Activated T-cell treated with anti-CD3 and anti-CD28 coated beads for 24 hours (primary cell): ENCODE results near the gene IER5.
A peak's percentile ranks its signal among the peaks of the same experiment; 100 is the strongest.

Experiments
- DNase-seq: peaks from one replicate; pipeline ENCODE4 v3.0.0-alpha.2; 2020; ENCODE audit warnings: low read depth

The IER5 gene

DNA sequence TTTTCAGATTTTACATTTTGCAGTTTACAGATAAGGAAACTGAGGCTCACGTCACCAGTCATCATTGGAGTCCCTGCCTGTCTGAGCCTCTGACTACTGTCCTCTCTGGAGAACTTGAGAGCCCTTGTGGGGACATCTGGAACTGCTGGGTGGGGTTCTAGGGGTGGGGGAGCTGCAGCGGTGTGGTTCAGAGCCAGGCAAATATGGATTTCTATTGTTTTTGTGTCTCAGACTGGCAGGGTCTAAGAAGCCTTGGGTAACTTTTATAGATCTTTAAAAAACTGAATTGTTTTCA is 46.9 kb downstream of the IER5 start:
- no peak for DNase-seq

DNA sequence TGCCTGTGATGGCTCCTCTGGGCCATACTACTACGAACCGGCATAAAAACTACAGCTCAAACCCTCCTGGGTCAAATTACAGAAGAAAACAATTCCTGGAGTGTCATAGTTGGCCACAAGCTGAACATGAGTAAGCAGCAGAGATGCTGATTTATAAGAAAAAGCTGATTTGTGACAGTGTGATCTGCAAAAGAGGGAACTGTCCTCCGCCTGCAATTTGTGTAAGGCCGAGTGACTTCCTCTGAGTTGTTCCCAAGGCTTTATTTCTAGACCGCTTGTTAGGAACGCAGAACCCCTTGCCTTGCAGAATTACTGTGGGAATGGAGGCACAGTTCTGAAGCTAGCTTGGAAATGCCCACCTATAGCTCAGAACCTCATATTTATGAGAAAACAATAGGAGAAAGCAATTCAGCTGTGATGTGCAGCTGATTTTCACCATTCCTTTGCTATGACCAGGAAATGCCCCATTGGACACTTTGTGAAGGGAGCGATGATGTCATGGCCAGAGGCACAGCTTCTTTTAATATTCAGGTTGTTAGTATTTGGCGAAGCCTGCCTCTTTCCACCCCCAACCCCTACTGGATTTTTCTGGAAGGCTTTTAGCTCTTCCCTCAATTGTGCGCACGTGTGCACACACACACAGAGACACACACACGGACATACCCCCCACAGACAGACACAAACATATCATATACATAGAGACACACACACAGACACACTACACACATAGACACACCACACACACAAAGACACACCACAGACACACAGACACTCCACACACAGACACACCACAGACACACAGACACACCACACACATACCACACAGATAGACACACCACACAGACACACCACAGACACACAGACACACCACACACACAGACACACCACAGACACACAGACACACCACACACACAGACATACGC is 47.6 kb downstream of the IER5 start:
- DNase-seq = no peak

DNA sequence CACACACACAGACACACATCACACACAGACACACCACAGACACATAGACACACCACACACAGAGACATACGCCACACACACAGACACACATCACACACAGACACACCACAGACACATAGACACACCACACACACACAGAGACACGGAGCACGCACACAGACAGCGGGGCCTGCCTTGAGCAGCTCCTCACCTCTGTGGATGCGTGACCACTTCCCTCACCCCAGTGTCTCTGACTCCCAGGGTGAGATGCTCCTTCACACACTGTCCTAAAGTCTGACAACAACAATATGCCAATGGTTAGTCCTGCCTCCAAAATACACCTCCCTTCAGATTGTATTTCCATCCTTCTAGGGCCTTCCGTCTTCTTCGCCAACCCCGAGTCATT is 48.2 kb downstream of the IER5 start:
- DNase-seq = no peak

DNA sequence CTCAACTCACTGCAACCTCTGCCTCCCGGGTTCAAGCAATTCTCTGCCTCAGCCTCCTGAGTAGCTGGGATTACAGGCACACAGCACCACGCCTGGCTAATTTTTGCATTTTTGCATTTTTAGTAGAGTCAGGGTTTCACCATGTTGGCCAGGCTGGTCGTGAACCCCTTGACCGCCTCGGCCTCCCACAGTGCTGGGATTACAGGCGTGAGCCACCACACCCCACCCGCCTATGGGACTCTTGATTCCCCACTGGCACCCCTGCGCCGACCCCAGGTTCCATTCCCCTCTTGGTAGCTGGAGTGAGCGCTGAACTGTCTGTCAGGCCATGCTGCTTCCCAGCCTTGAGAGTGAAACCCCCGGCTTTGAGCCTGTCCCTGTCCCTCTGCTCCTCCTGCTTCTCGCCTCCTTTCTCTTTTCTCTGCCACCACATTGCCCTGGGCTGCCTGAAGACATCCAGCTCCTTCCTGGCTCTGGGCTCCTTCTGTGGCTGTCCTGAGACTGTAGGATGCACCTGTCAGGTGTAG is 48.8 kb downstream of the IER5 start:
- DNase-seq = no peak

DNA sequence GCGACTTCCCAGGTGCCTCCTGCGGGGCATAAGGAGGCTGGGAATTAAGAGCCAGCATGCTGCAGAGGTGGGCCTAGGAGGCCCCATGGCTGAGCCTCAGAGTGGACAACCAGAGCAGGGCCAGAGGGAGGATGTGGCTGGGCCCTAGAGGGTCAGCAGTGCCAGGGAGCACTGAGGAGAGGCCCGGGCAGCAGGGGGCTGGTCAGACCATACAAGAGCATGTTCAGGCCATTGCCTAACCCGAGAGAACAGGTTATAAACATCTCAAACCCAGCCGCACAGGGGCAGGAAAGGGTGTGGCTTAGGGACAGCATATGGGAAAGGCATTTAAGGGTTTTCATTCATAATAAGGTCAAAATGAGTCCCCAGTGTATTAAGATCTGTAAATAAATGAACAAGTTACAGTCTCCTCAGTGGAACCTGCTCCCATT is 51.1 kb downstream of the IER5 start:
- no peak for DNase-seq

DNA sequence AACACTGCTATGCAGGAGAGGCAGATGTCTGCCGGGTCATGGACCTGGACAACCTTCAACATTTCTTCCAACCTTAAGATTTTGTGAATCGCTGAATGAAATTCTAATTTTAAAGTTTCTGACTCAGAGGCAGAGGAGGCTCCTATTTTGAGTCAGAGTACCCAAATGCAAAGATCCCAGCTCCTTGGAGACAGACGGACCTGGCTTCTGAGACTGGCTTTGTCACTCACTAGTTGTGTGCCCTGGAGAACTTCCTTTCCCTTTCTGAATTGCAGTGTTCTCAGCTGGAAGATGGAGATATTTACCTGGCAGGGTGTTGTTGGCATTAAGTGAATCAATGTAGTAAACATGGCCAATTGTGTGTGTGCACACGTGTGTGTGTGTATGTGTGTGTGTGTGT is 51.9 kb downstream of the IER5 start:
- peak; percentile 26 for DNase-seq

DNA sequence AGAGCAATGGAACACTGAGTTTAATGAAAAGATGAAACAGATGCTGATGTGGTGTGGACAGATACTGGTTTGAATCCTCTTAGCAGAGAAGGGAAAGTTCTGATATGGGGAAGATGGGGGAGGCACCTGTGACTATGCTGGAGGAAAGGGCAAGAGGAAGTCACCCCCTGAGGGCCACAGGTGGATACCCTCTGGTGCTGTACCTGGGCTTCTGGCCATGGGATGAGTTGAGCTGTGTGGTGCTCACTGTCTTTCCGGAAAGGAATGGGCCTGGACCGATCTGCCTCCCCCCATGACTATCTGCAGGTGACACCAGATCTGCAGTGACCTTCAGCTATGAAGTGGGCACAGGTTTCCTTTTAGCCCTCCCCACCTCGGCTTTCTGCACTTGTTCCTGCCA is 52.4 kb downstream of the IER5 start:
- DNase-seq = no peak

DNA sequence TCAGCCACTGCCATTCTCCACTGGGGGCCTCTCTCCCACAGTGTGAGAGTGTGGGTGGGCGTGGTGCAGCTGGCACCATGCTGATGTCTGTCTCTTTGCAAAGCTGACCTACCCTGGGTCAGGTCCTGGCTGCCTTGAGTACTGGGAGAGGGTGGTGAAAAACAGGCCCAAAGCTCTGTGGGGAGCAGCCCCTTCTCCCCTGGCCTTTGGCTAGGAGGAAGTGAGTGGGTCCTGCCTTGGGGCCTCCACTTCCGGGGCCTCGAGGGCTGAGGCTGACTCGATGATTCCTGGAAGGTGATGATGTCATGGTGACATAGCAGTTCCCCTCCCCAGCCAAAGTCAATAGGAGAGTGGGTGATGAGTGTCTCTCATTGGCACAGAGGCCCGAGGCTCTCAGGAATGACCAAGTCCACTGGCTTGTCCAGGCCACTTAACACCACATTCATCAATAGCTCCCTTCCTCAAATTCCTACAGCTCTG is 53.0 kb downstream of the IER5 start:
- peak; percentile 59 for DNase-seq
